Gastroesophageal sphincter (tissue), 4 donors: Measurements from ENCODE around the gene ELN. TPM values are rescaled to one million over a fixed set of nuclear protein-coding genes. Genes with fewer than 3 reads are reported as not detected.

Experiments used
- ATAC-seq: fragments of 150-250 bp; one replicate; pipeline ENCODE4 v1.9.1; 2016; ENCODE audit warnings: mild to moderate bottlenecking, moderate library complexity
- H3K27ac ChIP-seq, 4 donors: fragments of 200-600 bp; sonication (generic) in 3 of 4; 1 replicate in 3 of 4; 2 replicates in 1 of 4; pipeline ENCODE4 v1.5.1; 2016 to 2019
- H3K27me3 ChIP-seq: fragments of 200-600 bp; sonication (generic); one replicate; pipeline ENCODE4 v1.5.1; 2019
- H3K36me3 ChIP-seq, 2 donors: fragments of 200-600 bp; sonication (generic); one replicate each; pipeline ENCODE4 v1.5.1; 2019; ENCODE audit warnings: control low read depth in 1 of 2
- H3K4me1 ChIP-seq, 3 donors: fragments of 200-600 bp; sonication (generic); 1 replicate in 2 of 3; 2 replicates in 1 of 3; pipeline ENCODE4 v1.5.1; 2016 to 2019; ENCODE audit warnings: control low read depth in 2 of 3
- H3K4me3 ChIP-seq, 2 donors: fragments of 200-600 bp; sonication (generic); one replicate each; pipeline ENCODE4 v1.5.1; 2019; ENCODE audit warnings: mild to moderate bottlenecking in 1 of 2, moderate library complexity in 1 of 2
- H3K9me3 ChIP-seq, 3 donors: fragments of 200-600 bp; sonication (generic); one replicate each; pipeline ENCODE4 v1.5.1; 2017 to 2019; ENCODE audit warnings: control low read depth in 2 of 3
- CTCF ChIP-seq, 4 experiments: fragments of 200-600 bp in 2 of 4; fragments of 450-650 bp in 2 of 4; sonication (generic) in 1 of 4; IDR thresholded peaks; one replicate each; pipeline ENCODE4 v1.5.1; 2017 to 2019; ENCODE audit warnings: antibody characterized with exemption in 4 of 4, mild to moderate bottlenecking in 2 of 4, moderate library complexity in 2 of 4
- EP300 ChIP-seq: sonication (generic); formaldehyde crosslinking; IDR thresholded peaks from one replicate; pipeline ENCODE4 v1.6.1; 2017; ENCODE audit warnings: antibody characterized with exemption, mild to moderate bottlenecking
- POLR2A ChIP-seq, 2 donors: fragments of 450-650 bp; IDR thresholded peaks; one replicate each; pipeline ENCODE4 v1.6.1; 2017; ENCODE audit warnings: antibody characterized with exemption in 2 of 2, mild to moderate bottlenecking in 2 of 2, moderate library complexity in 1 of 2
- POLR2AphosphoS5 ChIP-seq: sonication (generic); formaldehyde crosslinking; IDR thresholded peaks from one replicate; pipeline ENCODE4 v1.6.1; 2017; ENCODE audit warnings: antibody characterized with exemption
- WGBS, 2 donors: methylation state at CpG; one replicate each; pipeline ENCODE4 v1.1.5; 2018; ENCODE audit warnings: low coverage in 1 of 2; 5-methylcytosine and 5-hydroxymethylcytosine counted together
- total RNA-seq, 4 donors: library from RNA; depleted of rRNA; stranded (reverse); fragments of >200 nt; gene quantifications; one replicate each; pipeline ENCODE4 v1.1.0, GENCODE V29; 2016

ELN gene
- total RNA-seq, 4 donors from 2014 or later = 316 to 703 (median 441) TPM

- H3K36me3 ChIP-seq = no peaks in the 10 kb centered on the region
- peak; percentile 44 for ATAC-seq
- H3K27me3 ChIP-seq = no peaks in the 10 kb centered on the region
- H3K27ac ChIP-seq = peak overlapping the region; percentile 87 to 96 (median 88)
- peaks cover 0 to 100% (median 57%) of the 10 kb centered on the region in 3 donors for H3K4me1 ChIP-seq
- WGBS, 2 donors = 0% methylated on average over 1 to 2 of the region's 18 CpGs
- TF ChIP-seq EP300 = no peak
- TF ChIP-seq CTCF (IDR thresholded peaks at IDR 0.05) = peak in 3 of 4 experiments; percentile 97 to 99 (median 99)
- TF ChIP-seq POLR2AphosphoS5 = peak; percentile 50
- TF ChIP-seq POLR2A (IDR thresholded peaks at IDR 0.05) = no peak
- no peaks in the 10 kb centered on the region for H3K9me3 ChIP-seq
- peak overlapping the region; percentile 70 to 71 for H3K4me3 ChIP-seq
Measured at GRCh38 chr7:74026903-74027682, 880 bp upstream of the ELN start.

GRCh38 chr7:74028321-74028838 is 407 bp downstream of the ELN start:
- no CpG with 5 or more reads among the region's 13 CpGs for WGBS, 2 donors
- ATAC-seq = peak; percentile 0
- H3K4me3 ChIP-seq = peak overlapping the region; percentile 70 to 71
- peak overlapping the region; percentile 87 to 96 (median 88) for H3K27ac ChIP-seq
- peaks cover 0 to 8% of the 10 kb centered on the region in 2 donors for H3K36me3 ChIP-seq
- TF ChIP-seq EP300 (no peak), POLR2A (IDR thresholded peaks at IDR 0.05) (no peak), CTCF (IDR thresholded peaks at IDR 0.05) (no peak), POLR2AphosphoS5 (no peak)
- no peaks in the 10 kb centered on the region for H3K9me3 ChIP-seq
- H3K27me3 ChIP-seq = no peaks in the 10 kb centered on the region
- H3K4me1 ChIP-seq = peaks cover 0 to 100% (median 57%) of the 10 kb centered on the region in 3 donors

GRCh38 chr7:74029089-74029785 is 1.3 kb downstream of the ELN start:
- TF ChIP-seq POLR2AphosphoS5 = no peak
- TF ChIP-seq CTCF (IDR thresholded peaks at IDR 0.05) = no peak
- TF ChIP-seq POLR2A (IDR thresholded peaks at IDR 0.05) = no peak
- no peak for TF ChIP-seq EP300
- Histone ChIP-seq H3K4me3 (peak overlapping the region; percentile 70 to 71), H3K4me1 (peaks cover 0 to 100% (median 55%) of the 10 kb centered on the region in 3 donors), H3K36me3 (peaks cover 0 to 15% of the 10 kb centered on the region in 2 donors), H3K9me3 (no peaks in the 10 kb centered on the region), H3K27me3 (no peaks in the 10 kb centered on the region), H3K27ac (peak overlapping the region; percentile 87 to 96 (median 88))
- 0 to 17% methylated on average over 3 to 5 of the region's 18 CpGs for WGBS, 2 donors
- no peak for ATAC-seq

- no peaks in the 10 kb centered on the region for H3K9me3 ChIP-seq
- peak overlapping the region; percentile 70 to 71 for H3K4me3 ChIP-seq
- H3K27me3 ChIP-seq = no peaks in the 10 kb centered on the region
- H3K27ac ChIP-seq = peak overlapping the region; percentile 44 to 96 (median 88)
- peaks cover 0 to 100% (median 55%) of the 10 kb centered on the region in 3 donors for H3K4me1 ChIP-seq
- WGBS, 2 donors = 0 to 12% methylated on average over 2 of the region's 8 CpGs
- ATAC-seq = no peak
- TF ChIP-seq EP300 (no peak), POLR2AphosphoS5 (peak; percentile 33)
- H3K36me3 ChIP-seq = peaks cover 0 to 23% of the 10 kb centered on the region in 2 donors
Measured at GRCh38 chr7:74029991-74030415, 2.0 kb downstream of the ELN start.

- peaks cover 0 to 100% (median 52%) of the 10 kb centered on the region in 3 donors for H3K4me1 ChIP-seq
- peaks cover 0 to 31% of the 10 kb centered on the region in 2 donors for H3K36me3 ChIP-seq
- TF ChIP-seq POLR2AphosphoS5 (no peak), CTCF (IDR thresholded peaks at IDR 0.05) (no peak), POLR2A (IDR thresholded peaks at IDR 0.05) (no peak), EP300 (no peak)
- H3K27ac ChIP-seq = peak overlapping the region in 3 of 4 donors; percentile 57 to 89 (median 87)
- no peak for ATAC-seq
- H3K4me3 ChIP-seq = peak overlapping the region; percentile 1 to 70
- H3K9me3 ChIP-seq = no peaks in the 10 kb centered on the region
- no peaks in the 10 kb centered on the region for H3K27me3 ChIP-seq
- WGBS, 2 donors = 29% methylated on average over 1 of the region's 7 CpGs; no CpG with 5 or more reads in 1 of the 2 donors
Measured at GRCh38 chr7:74030861-74031260, 2.9 kb downstream of the ELN start.
